ENCODE results near the gene MACROD2. TPM values are rescaled to one million over a fixed set of nuclear protein-coding genes. Genes with fewer than 3 reads are reported as not detected.

The MACROD2 gene
- total RNA-seq, 1 donor from 2014 or later = 1.6 TPM

- no peaks in the 10 kb centered on the region for H3K36me3 ChIP-seq (ENCODE audit: control insufficient read depth, insufficient read depth, low read length)
- FAIRE-seq = no peak
Observed at GRCh38 chr20:14724468-14724867, 729.2 kb downstream of the MACROD2 start.

GRCh38 chr20:14726591-14726990 is 731.3 kb downstream of the MACROD2 start:
- TF ChIP-seq CTCF (IDR thresholded peaks at IDR 0.05; ENCODE audit: insufficient read depth, low read length, severe bottlenecking) = no peak
- FAIRE-seq = no peak
- no peak overlapping the region for H3K4me3 ChIP-seq (ENCODE audit: low read depth, low read length)
- no peaks in the 10 kb centered on the region for H3K36me3 ChIP-seq (ENCODE audit: control insufficient read depth, insufficient read depth, low read length)
- DNase-seq (ENCODE audit: low read depth) = no peak
- H3K27me3 ChIP-seq (ENCODE audit: control insufficient read depth, insufficient read depth, low read length) = no peaks in the 10 kb centered on the region

More at GRCh38 chr20:14724468-14724867, 729.2 kb downstream of the MACROD2 start:
- no peak for DNase-seq (ENCODE audit: low read depth)
- Histone ChIP-seq H3K27me3 (ENCODE audit: control insufficient read depth, insufficient read depth, low read length) (no peaks in the 10 kb centered on the region), H3K4me3 (ENCODE audit: low read depth, low read length) (no peak overlapping the region)
- no peak for TF ChIP-seq CTCF (IDR thresholded peaks at IDR 0.05; ENCODE audit: insufficient read depth, low read length, severe bottlenecking)

- Histone ChIP-seq H3K27me3 (ENCODE audit: control insufficient read depth, insufficient read depth, low read length) (no peaks in the 10 kb centered on the region), H3K4me3 (ENCODE audit: low read depth, low read length) (no peak overlapping the region), H3K36me3 (ENCODE audit: control insufficient read depth, insufficient read depth, low read length) (no peaks in the 10 kb centered on the region)
- FAIRE-seq = no peak
- no peak for DNase-seq (ENCODE audit: low read depth)
- TF ChIP-seq CTCF (IDR thresholded peaks at IDR 0.05; ENCODE audit: insufficient read depth, low read length, severe bottlenecking) = no peak
Observed at GRCh38 chr20:14727485-14728150, 732.3 kb downstream of the MACROD2 start.

- Histone ChIP-seq H3K27me3 (ENCODE audit: control insufficient read depth, insufficient read depth, low read length) (no peaks in the 10 kb centered on the region), H3K4me3 (ENCODE audit: low read depth, low read length) (no peak overlapping the region), H3K36me3 (ENCODE audit: control insufficient read depth, insufficient read depth, low read length) (no peaks in the 10 kb centered on the region)
- FAIRE-seq (no peak), DNase-seq (ENCODE audit: low read depth) (no peak)
- no peak for TF ChIP-seq CTCF (IDR thresholded peaks at IDR 0.05; ENCODE audit: insufficient read depth, low read length, severe bottlenecking)
Observed at GRCh38 chr20:14729390-14729789, 734.1 kb downstream of the MACROD2 start.

GRCh38 chr20:14732343-14732742 is 737.0 kb downstream of the MACROD2 start:
- no peaks in the 10 kb centered on the region for H3K36me3 ChIP-seq (ENCODE audit: control insufficient read depth, insufficient read depth, low read length)
- TF ChIP-seq CTCF (IDR thresholded peaks at IDR 0.05; ENCODE audit: insufficient read depth, low read length, severe bottlenecking) = no peak
- DNase-seq (ENCODE audit: low read depth) (no peak), FAIRE-seq (no peak)
- no peak overlapping the region for H3K4me3 ChIP-seq (ENCODE audit: low read depth, low read length)
- H3K27me3 ChIP-seq (ENCODE audit: control insufficient read depth, insufficient read depth, low read length) = no peaks in the 10 kb centered on the region

GRCh38 chr20:14732996-14733395 is 737.7 kb downstream of the MACROD2 start:
- FAIRE-seq (no peak), DNase-seq (ENCODE audit: low read depth) (no peak)
- H3K36me3 ChIP-seq (ENCODE audit: control insufficient read depth, insufficient read depth, low read length) = no peaks in the 10 kb centered on the region
- no peaks in the 10 kb centered on the region for H3K27me3 ChIP-seq (ENCODE audit: control insufficient read depth, insufficient read depth, low read length)
- H3K4me3 ChIP-seq (ENCODE audit: low read depth, low read length) = no peak overlapping the region
- no peak for TF ChIP-seq CTCF (IDR thresholded peaks at IDR 0.05; ENCODE audit: insufficient read depth, low read length, severe bottlenecking)

All from bronchial epithelial cell (primary cell).